Stimulated activated CD4-positive, alpha-beta T cell treated with anti-CD3 and anti-CD28 coated beads, TNF-alpha, amount 100 ng/mL, for 48 hours (primary cell): ENCODE data around the gene RCAN1.
"Not testable (repeated sequence)": the region's sequence is repeated elsewhere in the genome, so short reads cannot be mapped to it uniquely, and the experiment has no call there.

Experiments
- DNase-seq, 3 donors: peaks; one replicate each; pipeline ENCODE4 v3.0.0-alpha.2; 2020; ENCODE audit warnings: low read depth in 3 of 3

RCAN1 gene

GRCh38 chr21:34568801-34569200 lies 46.1 kb downstream of the RCAN1 start:
- not testable (repeated sequence) for DNase-seq

GRCh38 chr21:34567604-34568155 lies 47.2 kb downstream of the RCAN1 start:
- no peak for DNase-seq

GRCh38 chr21:34565238-34565637 lies 49.7 kb downstream of the RCAN1 start:
- DNase-seq: no peak

DNA sequence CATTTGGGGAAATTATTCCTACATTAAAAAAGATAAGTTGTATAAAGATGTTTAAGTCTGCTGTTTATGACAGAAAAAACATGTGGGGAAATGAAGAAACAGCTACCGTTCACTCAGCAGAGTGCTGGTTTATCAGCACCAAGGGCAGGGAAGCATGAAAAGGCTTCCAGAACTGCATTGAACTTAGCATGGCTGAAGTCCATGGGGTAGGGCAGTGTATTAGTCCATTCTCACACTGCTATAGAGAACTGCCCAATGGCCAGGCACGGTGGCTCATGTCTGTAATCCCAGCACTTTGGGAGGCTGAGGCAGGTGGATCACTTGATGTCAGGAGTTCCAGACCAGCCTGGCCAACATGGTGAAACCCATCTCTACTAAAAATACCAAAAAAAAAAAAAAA lies 51.5 kb downstream of the RCAN1 start:
- not testable (repeated sequence) for DNase-seq

DNA sequence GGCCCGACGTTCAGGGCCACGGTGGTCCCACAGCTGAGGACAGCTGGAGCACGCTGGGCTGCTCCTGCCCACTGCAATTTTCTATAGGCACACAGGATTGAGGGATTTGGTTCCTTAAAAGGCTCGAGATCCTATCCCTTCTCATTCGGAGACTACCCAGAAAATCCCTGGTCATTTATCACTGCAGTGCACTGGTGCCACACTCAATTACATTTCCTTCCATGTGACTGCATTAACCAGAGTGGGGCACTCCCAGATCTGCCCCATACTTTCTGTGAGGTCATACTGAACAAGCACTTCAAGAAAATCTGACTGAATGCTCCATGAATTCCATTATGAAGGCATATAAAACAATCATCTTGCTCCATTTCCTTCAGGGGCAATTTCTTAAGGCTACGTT lies 53.1 kb downstream of the RCAN1 start:
- no peak for DNase-seq

- no peak for DNase-seq
Measured at GRCh38 chr21:34560609-34561008, 54.3 kb downstream of the RCAN1 start.

DNA sequence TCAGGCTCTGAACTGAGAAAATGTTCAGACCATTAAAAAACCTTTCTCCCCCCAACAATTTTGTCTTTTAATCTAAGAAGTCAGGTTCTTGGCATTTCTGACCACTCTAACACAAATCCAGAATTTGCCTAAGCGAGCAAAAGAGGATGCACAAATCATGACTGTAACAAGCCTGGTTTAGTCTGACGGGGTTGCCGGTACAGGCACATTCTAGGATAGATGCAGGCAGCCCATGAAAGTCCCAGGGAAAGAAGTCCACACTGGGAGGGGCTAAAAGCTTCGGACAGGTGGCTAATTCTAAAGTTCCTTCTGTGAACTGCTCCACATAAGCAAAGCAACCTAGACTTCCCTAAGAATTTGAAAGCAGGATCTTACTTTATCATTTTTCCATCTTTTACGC lies 54.9 kb downstream of the RCAN1 start:
- no peak for DNase-seq

- no peak for DNase-seq
Measured at GRCh38 chr21:34559089-34559631, 55.8 kb downstream of the RCAN1 start.

GRCh38 chr21:34558166-34558565 lies 56.7 kb downstream of the RCAN1 start:
- DNase-seq: no peak

DNA sequence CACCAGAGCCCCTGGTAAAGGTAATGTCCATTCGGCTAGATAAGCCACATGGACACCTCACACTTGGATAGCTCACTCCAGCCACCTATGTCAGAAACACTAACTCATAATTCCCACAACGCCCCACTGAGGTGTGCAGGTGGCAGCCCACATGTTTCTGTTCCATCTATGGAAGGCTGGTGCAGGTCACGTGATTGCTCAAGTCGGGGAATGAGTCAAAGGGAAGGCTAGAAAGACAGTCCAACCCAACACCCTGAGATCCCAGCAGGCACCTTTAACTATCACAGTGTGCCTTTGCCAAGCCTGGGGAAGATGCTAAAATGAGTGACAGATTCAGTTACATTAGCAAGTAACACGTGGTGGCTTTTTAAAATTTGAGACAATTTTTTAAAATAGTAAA lies 57.7 kb downstream of the RCAN1 start:
- DNase-seq: no peak

DNA sequence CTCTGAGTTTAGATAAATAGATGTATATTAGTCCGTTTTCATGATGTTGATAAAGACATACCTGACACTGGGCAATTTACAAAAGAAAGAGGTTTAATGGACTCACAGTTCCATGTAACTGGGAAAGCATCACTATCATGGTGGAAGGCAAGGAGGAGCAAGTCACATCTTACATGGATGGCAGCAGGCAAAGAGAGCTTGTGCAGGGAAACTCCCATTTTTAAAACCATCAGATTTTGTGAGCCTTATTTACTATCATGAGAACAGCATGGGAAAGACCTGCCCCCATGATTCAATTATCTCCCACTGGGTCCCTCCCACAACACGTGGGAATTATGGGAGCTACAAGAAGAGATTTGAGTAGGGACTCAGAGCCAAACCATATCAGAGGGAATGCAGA lies 60.2 kb downstream of the RCAN1 start:
- DNase-seq: not testable (repeated sequence)

- DNase-seq: no peak
Measured at GRCh38 chr21:34554227-34554626, 60.7 kb downstream of the RCAN1 start.

DNA sequence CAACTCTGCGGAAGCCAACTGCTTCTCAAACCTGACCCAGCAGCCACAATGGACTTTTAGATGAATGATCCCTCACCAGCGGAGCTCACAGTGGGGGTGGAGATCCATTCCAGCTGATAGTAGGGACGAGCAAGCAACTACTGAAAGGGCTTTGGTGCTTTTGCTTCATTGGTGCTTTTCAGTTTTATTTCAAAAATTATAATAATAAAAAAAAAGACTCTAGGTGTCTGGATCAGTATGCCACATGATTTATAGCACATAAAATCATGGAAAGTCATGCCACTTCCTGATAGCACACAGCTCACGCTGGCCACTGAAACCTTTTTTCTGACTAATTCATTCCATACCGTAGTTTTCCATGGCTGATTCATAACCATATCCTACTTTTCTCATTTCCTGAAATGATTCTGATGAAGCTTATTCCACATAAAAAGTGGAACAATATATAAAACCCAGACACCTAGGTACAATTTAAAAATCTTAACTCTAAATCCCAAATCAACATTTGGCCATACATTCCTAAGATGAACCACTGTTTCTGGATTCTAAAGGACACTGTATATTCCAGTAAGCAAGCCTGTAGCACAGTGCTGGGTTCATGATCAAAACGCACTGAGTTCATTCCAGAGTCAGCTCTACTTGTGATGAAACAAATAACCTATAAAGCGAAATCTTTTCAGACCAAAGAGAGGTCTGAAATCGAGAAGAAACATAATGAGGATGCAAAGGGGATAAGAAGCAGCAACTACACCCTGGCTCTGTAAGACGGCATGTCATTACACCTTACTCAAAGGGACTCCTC lies 61.6 kb downstream of the RCAN1 start:
- no peak for DNase-seq

DNA sequence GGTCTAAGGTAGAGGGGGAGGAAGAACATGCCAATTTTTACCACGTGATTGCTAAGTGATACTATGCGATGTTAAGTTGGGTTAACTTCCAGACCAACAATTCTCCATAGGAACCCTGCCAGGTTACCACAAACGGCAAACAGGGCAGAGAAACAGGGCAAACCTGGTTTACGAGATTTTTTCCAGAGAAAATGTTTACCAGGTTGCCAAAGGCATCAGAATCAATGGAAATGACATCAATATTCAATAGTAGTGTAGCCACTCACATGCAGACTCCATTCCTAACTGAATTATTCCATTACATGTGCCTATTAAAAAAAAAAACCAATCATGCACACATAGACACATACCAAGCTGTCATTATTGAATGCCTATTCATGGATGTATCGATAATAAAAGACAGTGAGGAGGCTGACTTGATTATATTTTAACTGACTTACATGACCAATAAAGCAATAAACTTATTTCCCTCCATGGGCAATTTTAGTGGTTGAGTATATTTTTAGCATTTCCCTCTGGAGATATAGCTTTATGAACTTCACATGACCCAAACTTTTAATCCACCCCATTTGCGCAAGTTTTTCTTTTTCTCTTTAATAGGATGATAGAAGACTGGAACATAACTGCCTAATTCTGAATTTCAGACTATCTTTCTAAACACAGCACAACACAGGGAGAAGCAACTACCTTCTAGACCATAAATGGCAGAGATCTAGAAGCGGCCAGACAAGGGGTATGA lies 62.4 kb downstream of the RCAN1 start:
- DNase-seq: no peak

DNA sequence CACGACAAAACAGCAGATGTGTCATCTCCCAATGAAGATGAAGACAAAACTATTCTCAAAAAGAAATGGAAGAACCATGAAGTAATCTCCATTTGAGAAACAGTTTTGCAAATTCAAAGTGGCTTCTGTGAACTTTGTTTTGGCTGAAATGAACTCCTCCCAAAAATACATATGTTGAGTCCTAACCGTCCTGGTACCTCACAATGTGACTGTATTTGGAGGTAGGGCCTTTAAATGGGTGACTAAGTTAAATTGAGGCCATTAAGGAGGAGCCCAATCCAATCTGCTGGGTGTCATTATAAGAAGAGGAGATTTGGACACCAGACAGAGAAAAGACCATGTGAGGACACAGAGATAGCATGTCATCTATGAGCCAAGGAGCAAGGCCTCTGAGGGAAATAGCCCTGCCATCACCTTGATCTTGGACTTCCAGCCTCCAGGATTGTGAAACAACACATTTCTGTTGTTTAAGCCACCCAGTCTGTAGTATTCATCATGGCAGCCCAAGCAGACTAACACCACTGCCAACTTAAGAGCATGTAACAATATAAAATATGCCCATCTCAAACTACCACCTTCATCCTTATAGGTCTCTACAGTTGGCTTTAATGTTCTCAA lies 64.6 kb downstream of the RCAN1 start:
- no peak for DNase-seq

DNA sequence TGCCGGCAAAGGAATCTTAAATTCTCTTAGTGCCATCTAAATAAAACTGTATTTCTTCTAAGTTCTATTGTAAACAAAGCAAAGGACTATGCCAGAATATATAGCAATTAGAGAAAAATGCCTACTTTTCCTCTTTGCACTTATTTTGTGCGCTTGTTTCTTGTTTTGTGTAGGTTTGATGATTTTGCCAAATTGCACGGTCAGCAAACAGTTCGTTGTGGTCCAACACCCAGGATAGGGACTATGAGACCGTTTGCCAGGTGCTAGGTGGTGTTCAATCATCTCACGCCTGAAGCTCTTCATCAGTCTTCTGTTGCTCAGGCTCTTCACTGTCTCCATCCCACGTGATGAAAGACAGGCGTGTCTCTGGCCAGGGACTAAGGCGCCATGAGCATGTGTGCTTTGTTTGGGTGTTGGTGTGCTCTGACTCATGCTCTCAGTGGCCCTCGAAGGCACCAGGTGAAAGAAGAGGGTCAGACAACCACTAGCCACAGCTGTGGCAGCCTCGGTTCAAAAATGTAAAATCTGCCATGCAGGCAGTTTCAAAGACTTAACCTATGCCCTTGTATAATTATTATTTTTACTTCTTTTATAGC lies 66.0 kb downstream of the RCAN1 start:
- no peak for DNase-seq

- DNase-seq: no peak
Measured at GRCh38 chr21:34546542-34546941, 68.4 kb downstream of the RCAN1 start.

DNA sequence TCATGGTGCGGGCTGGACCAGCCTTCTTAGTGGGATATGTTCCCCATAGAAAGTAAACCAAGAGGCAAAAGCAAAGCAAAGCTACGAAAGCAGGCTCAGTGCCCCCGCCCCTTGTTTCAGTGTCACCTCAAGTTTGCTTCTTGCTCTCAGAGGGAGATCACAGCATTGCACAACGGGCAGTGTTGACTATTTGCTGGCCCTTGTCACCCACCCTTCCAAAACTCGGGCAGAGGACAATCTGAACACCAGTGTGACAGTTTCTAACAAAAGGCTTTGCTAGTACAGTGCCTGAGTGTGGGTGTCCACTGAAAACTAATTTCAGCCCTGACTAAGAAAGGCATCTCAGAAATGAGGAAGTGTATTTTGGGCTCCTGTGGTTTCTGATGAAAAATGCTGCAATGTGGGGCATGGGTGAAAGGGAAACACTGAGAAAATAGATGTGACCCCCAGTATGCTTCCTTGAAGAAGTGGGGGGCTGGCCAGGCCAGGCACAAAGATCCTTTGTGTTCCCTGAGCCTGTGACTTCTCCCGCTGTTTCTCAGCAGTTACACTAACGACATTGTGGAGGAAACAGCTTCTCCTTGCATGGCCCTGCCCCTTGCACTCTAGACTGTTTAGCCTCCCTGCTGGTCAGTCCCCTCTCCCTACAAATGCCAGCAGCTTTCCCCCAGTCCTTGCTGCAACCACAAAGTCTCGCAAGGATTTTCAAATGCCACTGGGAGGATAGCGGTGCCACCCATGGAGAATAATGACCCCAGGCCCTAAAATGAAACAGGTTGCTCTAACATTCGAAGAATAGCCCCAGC lies 69.6 kb downstream of the RCAN1 start:
- DNase-seq: no peak

DNA sequence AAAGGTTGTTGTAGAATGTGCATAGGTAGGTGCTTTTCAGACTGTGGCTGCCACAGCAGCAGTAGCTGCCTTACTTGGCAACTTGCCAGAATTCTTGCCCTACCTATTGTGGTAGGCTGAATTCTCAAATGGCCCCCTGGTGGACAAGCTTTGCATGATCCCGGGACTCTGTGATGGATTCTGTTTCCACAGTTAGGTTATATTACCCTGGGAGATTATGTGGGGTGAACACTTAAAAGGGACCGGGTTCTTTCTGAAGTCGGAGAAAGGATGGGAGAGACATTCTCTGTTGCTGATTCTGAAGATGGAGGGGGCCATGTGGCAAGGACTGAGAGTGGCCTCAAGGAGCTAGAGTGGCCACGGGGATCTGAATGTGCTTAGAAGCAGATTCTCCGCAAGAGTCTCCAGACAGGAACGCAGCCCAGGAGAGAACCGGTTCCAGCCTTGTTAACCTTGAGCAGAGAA lies 70.8 kb downstream of the RCAN1 start:
- peak in 2 of 3 donors; percentile 30 to 46 for DNase-seq

- DNase-seq: no peak
Measured at GRCh38 chr21:34543017-34543416, 71.9 kb downstream of the RCAN1 start.

- no peak for DNase-seq
Measured at GRCh38 chr21:34540206-34540605, 74.7 kb downstream of the RCAN1 start.
